Ovary (tissue), 9 donors: ENCODE data around the gene XPNPEP2. TPM values are rescaled to one million over a fixed set of nuclear protein-coding genes. Genes with fewer than 3 reads are reported as not detected.

Experiments
- DNase-seq, 5 donors: peaks; one replicate each; pipeline ENCODE4 v3.0.0-alpha.2; 2019 to 2020
- H3K27ac ChIP-seq, 2 donors: fragments of 200-600 bp; one replicate each; pipeline versions ENCODE4 v1.5.1 to v1.8.0; 2019 to 2022
- H3K27me3 ChIP-seq: fragments of 200-600 bp; one replicate; pipeline ENCODE4 v1.8.0; 2022
- H3K36me3 ChIP-seq: fragments of 200-600 bp; sonication (generic); one replicate; pipeline ENCODE4 v1.5.1; 2019
- H3K4me1 ChIP-seq: one replicate; pipeline ENCODE4 v1.8.1; 2013; ENCODE audit warnings: mild to moderate bottlenecking, moderate library complexity; ENCODE audit not compliant: insufficient read depth
- H3K4me3 ChIP-seq: fragments of 200-600 bp; sonication (generic); one replicate; pipeline ENCODE4 v1.5.1; 2017
- H3K9me3 ChIP-seq, 2 donors: fragments of 200-600 bp in 1 of 2; sonication (generic) in 1 of 2; one replicate each; pipeline versions ENCODE4 v1.5.1 to v1.8.1; 2013 to 2019; ENCODE audit warnings: mild to moderate bottlenecking in 1 of 2, moderate library complexity in 1 of 2
- EP300 ChIP-seq: sonication (generic); formaldehyde crosslinking; IDR thresholded peaks from one replicate; pipeline ENCODE4 v1.6.1; 2017; ENCODE audit warnings: antibody characterized with exemption
- POLR2A ChIP-seq: fragments of 450-650 bp; IDR thresholded peaks from one replicate; pipeline ENCODE4 v1.6.1; 2017; ENCODE audit warnings: antibody characterized with exemption, mild to moderate bottlenecking, moderate library complexity
- WGBS, 3 donors: extraction: QIAGEN DNeasy Blood & Tissue Kit in 1 of 3; methylation state at CpG; one replicate each; pipeline versions ENCODE4 v1.1.5 to v1.1.7; 2013 to 2017; 5-methylcytosine and 5-hydroxymethylcytosine counted together
- intact Hi-C, 4 donors: fragments of 100-400 bp; cut with DNase I; formaldehyde crosslinking; loops; one replicate each; pipeline versions ENCODE4 v1.11.0 to v1.15.1; 2022 to 2023
- polyA plus RNA-seq, 2 donors: library from polyadenylated mRNA; stranded (reverse); fragments of 200-250 nt in 1 of 2; fragments of 350-450 nt in 1 of 2; fragmentation: Illumina TruSeq in 1 of 2; extraction: RNeasy Lipid Tissue Mini Kit (QIAGEN cat#74804) in 1 of 2; gene quantifications; one replicate each; pipeline ENCODE4 v1.2.3, GENCODE V29; 2013 to 2014
- total RNA-seq, 7 donors: library from RNA; depleted of rRNA in 2 of 7; stranded (reverse); fragments of >200 nt in 2 of 7; fragmentation: NEBNext Ultra II Directional in 3 of 7; extraction: Animal tissue kit (Norgen Biotek cat#: 25700) in 3 of 7; gene quantifications; one replicate each; pipeline versions ENCODE4 v1.1.0 to v1.2.4, GENCODE V29; 2016 to 2023
- TF ChIP-seq, protein P1 (sequence below), 3 donors: fragments of 450-650 bp in 2 of 3; fragments of 200-600 bp in 1 of 3; IDR thresholded peaks; one replicate each; pipeline versions ENCODE4 v1.5.1 to v1.8.0; 2016 to 2022; ENCODE audit warnings: antibody characterized with exemption in 3 of 3, mild to moderate bottlenecking in 1 of 3
- donor health status: DM: no; HTN: no; CAD: no; lungs with moderate emphysema.
- donor health status: DM: no; HTN: no; CAD: no.
- donor health status: Bipolar disorder and iron deficiency.
- donor health status: DM: yes; HTN: yes; CAD: no.
- donor health status: DM: no; HTN: no; CAD: no.
- donor health status: DM: yes; HTN: yes; CAD: no.

XPNPEP2 gene
- total and polyA plus RNA-seq, 9 donors = 0.28 to 6.4 (median 1.4) TPM

DNA sequence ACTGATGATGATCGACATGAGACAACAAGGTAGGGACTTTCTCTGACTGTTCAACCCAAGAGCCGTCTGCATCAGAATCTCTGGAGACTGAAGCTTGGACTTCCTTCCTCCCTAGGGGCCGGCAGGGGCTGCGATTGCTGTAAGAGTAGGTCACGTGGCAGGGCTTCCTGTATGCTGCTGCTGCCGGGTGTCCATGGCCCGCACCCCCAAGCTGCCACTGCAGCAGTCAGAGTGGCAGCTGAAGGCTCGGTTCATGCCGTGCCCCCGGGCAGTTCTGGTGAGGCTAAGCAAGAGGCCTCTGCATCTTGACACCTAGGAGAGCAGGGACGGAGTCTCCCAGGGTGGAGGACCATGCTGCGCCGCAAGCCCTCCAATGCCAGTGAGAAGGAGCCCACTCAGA is 41.0 kb downstream of the XPNPEP2 start, which contains the start of gene SASH3:
SASH3 (plus strand) TSS at position 203 of the 400 bp plus-strand sequence; CDS start at position 352, 149 bp downstream.
- Histone ChIP-seq H3K36me3 (no peaks in the 10 kb centered on the region), H3K27me3 (no peaks in the 10 kb centered on the region), H3K9me3 (no peaks in the 10 kb centered on the region), H3K27ac (no peak within 1 kb of the TSS), H3K4me1 (no peaks in the 10 kb centered on the region), H3K4me3 (no peak within 1 kb of the TSS)
- intact Hi-C loops = no loop called here
- TF ChIP-seq POLR2A (no peak), EP300 (no peak)
- TF ChIP-seq, protein P1, sequence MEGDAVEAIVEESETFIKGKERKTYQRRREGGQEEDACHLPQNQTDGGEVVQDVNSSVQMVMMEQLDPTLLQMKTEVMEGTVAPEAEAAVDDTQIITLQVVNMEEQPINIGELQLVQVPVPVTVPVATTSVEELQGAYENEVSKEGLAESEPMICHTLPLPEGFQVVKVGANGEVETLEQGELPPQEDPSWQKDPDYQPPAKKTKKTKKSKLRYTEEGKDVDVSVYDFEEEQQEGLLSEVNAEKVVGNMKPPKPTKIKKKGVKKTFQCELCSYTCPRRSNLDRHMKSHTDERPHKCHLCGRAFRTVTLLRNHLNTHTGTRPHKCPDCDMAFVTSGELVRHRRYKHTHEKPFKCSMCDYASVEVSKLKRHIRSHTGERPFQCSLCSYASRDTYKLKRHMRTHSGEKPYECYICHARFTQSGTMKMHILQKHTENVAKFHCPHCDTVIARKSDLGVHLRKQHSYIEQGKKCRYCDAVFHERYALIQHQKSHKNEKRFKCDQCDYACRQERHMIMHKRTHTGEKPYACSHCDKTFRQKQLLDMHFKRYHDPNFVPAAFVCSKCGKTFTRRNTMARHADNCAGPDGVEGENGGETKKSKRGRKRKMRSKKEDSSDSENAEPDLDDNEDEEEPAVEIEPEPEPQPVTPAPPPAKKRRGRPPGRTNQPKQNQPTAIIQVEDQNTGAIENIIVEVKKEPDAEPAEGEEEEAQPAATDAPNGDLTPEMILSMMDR (IDR thresholded peaks at IDR 0.05) = no peak
- DNase-seq = no peak
- 86 to 89% (median 87%) methylated on average over 13 of the region's 13 CpGs for WGBS, 3 donors

DNA sequence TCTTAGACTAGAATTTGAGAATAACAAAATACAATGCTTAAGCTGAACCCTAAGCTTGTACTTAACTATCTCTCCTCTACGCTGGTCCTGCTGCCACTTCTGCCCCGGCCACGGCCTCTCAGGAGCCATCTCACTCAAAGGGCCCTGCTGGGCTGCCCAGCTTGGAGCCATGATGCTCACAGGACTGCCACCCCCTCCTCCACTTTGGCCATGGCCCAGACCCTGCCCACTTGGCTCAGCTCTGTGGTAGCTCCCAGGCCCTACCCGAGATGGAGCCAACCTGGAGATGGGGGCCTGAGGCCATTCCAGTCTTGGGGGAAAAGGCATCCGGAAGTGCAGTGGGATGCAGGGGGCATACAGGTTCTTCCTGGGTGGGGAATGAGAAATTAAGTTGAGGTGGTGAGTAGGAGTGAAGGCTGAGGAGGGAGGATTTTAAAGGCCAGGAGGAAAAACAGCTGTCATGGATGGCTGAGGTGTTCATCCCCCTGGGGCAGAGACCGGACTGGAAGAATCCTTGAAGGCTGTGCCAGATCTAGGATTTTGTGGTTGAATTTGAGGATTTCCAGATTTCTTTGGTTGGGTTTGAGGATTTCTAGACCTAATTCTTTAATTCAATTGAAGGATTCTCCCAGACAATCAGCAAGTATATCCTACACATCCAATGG is 41.8 kb downstream of the XPNPEP2 start:
- Histone ChIP-seq H3K9me3 (no peaks in the 10 kb centered on the region), H3K27me3 (no peaks in the 10 kb centered on the region), H3K4me1 (no peaks in the 10 kb centered on the region), H3K36me3 (no peaks in the 10 kb centered on the region), H3K4me3 (no peak overlapping the region), H3K27ac (no peak overlapping the region)
- intact Hi-C loops = no loop called here
- 77 to 81% (median 78%) methylated on average over 6 of the region's 6 CpGs for WGBS, 3 donors
- no peak for TF ChIP-seq POLR2A
- no peak for TF ChIP-seq EP300
- TF ChIP-seq, protein P1 (IDR thresholded peaks at IDR 0.05) = no peak
- no peak for DNase-seq

- no peak overlapping the region for H3K4me3 ChIP-seq
- TF ChIP-seq EP300 (no peak), POLR2A (no peak)
- TF ChIP-seq, protein P1 (IDR thresholded peaks at IDR 0.05) = no peak
- 59 to 70% (median 61%) methylated on average over 7 to 8 of the region's 8 CpGs for WGBS, 3 donors
- no peaks in the 10 kb centered on the region for H3K36me3 ChIP-seq
- no peaks in the 10 kb centered on the region for H3K27me3 ChIP-seq
- no peaks in the 10 kb centered on the region for H3K4me1 ChIP-seq
- DNase-seq = no peak
- no peak overlapping the region for H3K27ac ChIP-seq
- intact Hi-C loops = no loop called here
- H3K9me3 ChIP-seq = no peaks in the 10 kb centered on the region
These were observed 42.4 kb downstream of the XPNPEP2 start for GRCh38 chrX:129781134-129781672.

GRCh38 chrX:129781680-129782495 is 43.1 kb downstream of the XPNPEP2 start:
- Histone ChIP-seq H3K36me3 (no peaks in the 10 kb centered on the region), H3K9me3 (no peaks in the 10 kb centered on the region), H3K27me3 (no peaks in the 10 kb centered on the region), H3K4me1 (no peaks in the 10 kb centered on the region), H3K4me3 (no peak overlapping the region), H3K27ac (no peak overlapping the region)
- 73 to 84% (median 82%) methylated on average over 10 of the region's 10 CpGs for WGBS, 3 donors
- intact Hi-C loops = no loop called here
- TF ChIP-seq, protein P1 (IDR thresholded peaks at IDR 0.05) = no peak
- no peak for TF ChIP-seq POLR2A
- DNase-seq = no peak
